Large intestine (tissue), 12 donors: Measurements from ENCODE around the gene RPL37A. TPM values are rescaled to one million over a fixed set of nuclear protein-coding genes. Genes with fewer than 3 reads are reported as not detected.

Experiments
- DNase-seq, 2 donors: peaks; one replicate each; pipeline versions ENCODE4 v3.0.0 to v3.0.0-alpha.2; 2013
- H3K27ac ChIP-seq: one replicate; pipeline ENCODE4 v1.5.1; 2013; ENCODE audit warnings: low read length
- H3K27me3 ChIP-seq: 2 replicates; pipeline ENCODE4 v1.6.1; 2013; ENCODE audit warnings: low read length; ENCODE audit not compliant: control insufficient read depth, insufficient read depth
- H3K36me3 ChIP-seq: 2 replicates; pipeline ENCODE4 v1.6.1; 2013; ENCODE audit warnings: low read length; ENCODE audit not compliant: control insufficient read depth, insufficient read depth
- H3K4me1 ChIP-seq: one replicate; pipeline ENCODE4 v1.6.1; 2013; ENCODE audit warnings: low read length; ENCODE audit not compliant: control insufficient read depth, insufficient read depth
- H3K4me3 ChIP-seq: one replicate; pipeline ENCODE4 v1.5.1; 2013; ENCODE audit warnings: low read length
- H3K9me3 ChIP-seq: one replicate; pipeline ENCODE4 v1.6.1; 2013; ENCODE audit warnings: mild to moderate bottlenecking, low read depth, low read length, moderate library complexity; ENCODE audit not compliant: control insufficient read depth
- WGBS: methylation state at CpG from one replicate; pipeline ENCODE4 v1.1.5; 2013; ENCODE audit warnings: low lambda C conversion rate; ENCODE audit not compliant: insufficient coverage; 5-methylcytosine and 5-hydroxymethylcytosine counted together
- long read RNA-seq, 11 donors: transcript quantifications; one replicate each; lab custom pipeline, GENCODE V29; 2026
- polyA plus RNA-seq: library from polyadenylated mRNA; unstranded; fragments of 120-200 nt; gene quantifications from one replicate; pipeline ENCODE4 v1.2.1, GENCODE V29; 2013

Gene RPL37A
- 3,791 TPM for polyA plus RNA-seq
- long read RNA-seq, donor 1, transcript RPL37A-210 (4 exons, 3,647 nt), result major isoform, 1,028 of 1,303 reads
- long read RNA-seq, donor 1, transcript RPL37A-201 (3 exons, 742 nt), result minor isoform, 202 of 1,303 reads
- long read RNA-seq, donor 1, partial matches to known transcripts, result 30 of 1,303 reads
- long read RNA-seq, donor 1, other reads (novel, unspliced or antisense), result 37 of 1,303 reads
- long read RNA-seq, donor 2, transcript RPL37A-208 (2 exons, 2,225 nt), result minor isoform, 10 of 2,166 reads
- long read RNA-seq, donor 2, transcript RPL37A-209 (3 exons, 1,701 nt), result minor isoform, 19 of 2,166 reads
- long read RNA-seq, donor 2, transcript RPL37A-210 (4 exons, 3,647 nt), result major isoform, 1,518 of 2,166 reads
- long read RNA-seq, donor 2, transcript RPL37A-201 (3 exons, 742 nt), result minor isoform, 525 of 2,166 reads
- long read RNA-seq, donor 2, partial matches to known transcripts, result 52 of 2,166 reads
- long read RNA-seq, donor 2, other reads (novel, unspliced or antisense), result 37 of 2,166 reads
- long read RNA-seq, donor 3, result 0 reads
- long read RNA-seq, donor 4, transcript RPL37A-210 (4 exons, 3,647 nt), result major isoform, 266 of 304 reads
- long read RNA-seq, donor 4, transcript RPL37A-201 (3 exons, 742 nt), result minor isoform, 30 of 304 reads
- long read RNA-seq, donor 4, partial matches to known transcripts, result 7 of 304 reads
- long read RNA-seq, donor 4, other reads (novel, unspliced or antisense), result 0 of 304 reads
- long read RNA-seq, donor 5, transcript RPL37A-209 (3 exons, 1,701 nt), result minor isoform, 7 of 1,136 reads
- long read RNA-seq, donor 5, transcript RPL37A-210 (4 exons, 3,647 nt), result major isoform, 844 of 1,136 reads
- long read RNA-seq, donor 5, transcript RPL37A-201 (3 exons, 742 nt), result minor isoform, 219 of 1,136 reads
- long read RNA-seq, donor 5, partial matches to known transcripts, result 36 of 1,136 reads
- long read RNA-seq, donor 5, other reads (novel, unspliced or antisense), result 25 of 1,136 reads
- long read RNA-seq, donor 6, transcript RPL37A-201 (3 exons, 742 nt), result minor isoform, 604 of 2,456 reads
- long read RNA-seq, donor 6, transcript RPL37A-210 (4 exons, 3,647 nt), result major isoform, 1,657 of 2,456 reads
- long read RNA-seq, donor 6, transcript RPL37A-208 (2 exons, 2,225 nt), result minor isoform, 13 of 2,456 reads
- long read RNA-seq, donor 6, transcript RPL37A-209 (3 exons, 1,701 nt), result minor isoform, 32 of 2,456 reads
- long read RNA-seq, donor 6, partial matches to known transcripts, result 82 of 2,456 reads
- long read RNA-seq, donor 6, other reads (novel, unspliced or antisense), result 59 of 2,456 reads
- long read RNA-seq, donor 7, transcript RPL37A-210 (4 exons, 3,647 nt), result major isoform, 915 of 1,169 reads
- long read RNA-seq, donor 7, transcript RPL37A-201 (3 exons, 742 nt), result minor isoform, 167 of 1,169 reads
- long read RNA-seq, donor 7, transcript RPL37A-208 (2 exons, 2,225 nt), result minor isoform, 8 of 1,169 reads
- long read RNA-seq, donor 7, transcript RPL37A-209 (3 exons, 1,701 nt), result minor isoform, 6 of 1,169 reads
- long read RNA-seq, donor 7, partial matches to known transcripts, result 33 of 1,169 reads
- long read RNA-seq, donor 7, other reads (novel, unspliced or antisense), result 31 of 1,169 reads
- long read RNA-seq, donor 8, transcript RPL37A-209 (3 exons, 1,701 nt), result minor isoform, 17 of 3,692 reads
- long read RNA-seq, donor 8, transcript RPL37A-207 (2 exons, 2,082 nt), result minor isoform, 9 of 3,692 reads
- long read RNA-seq, donor 8, transcript RPL37A-201 (3 exons, 742 nt), result minor isoform, 450 of 3,692 reads
- long read RNA-seq, donor 8, transcript RPL37A-210 (4 exons, 3,647 nt), result major isoform, 3,016 of 3,692 reads
- long read RNA-seq, donor 8, partial matches to known transcripts, result 88 of 3,692 reads
- long read RNA-seq, donor 8, other reads (novel, unspliced or antisense), result 99 of 3,692 reads
- long read RNA-seq, donor 9, transcript RPL37A-201 (3 exons, 742 nt), result minor isoform, 432 of 3,037 reads
- long read RNA-seq, donor 9, transcript RPL37A-208 (2 exons, 2,225 nt), result minor isoform, 20 of 3,037 reads
- long read RNA-seq, donor 9, transcript RPL37A-209 (3 exons, 1,701 nt), result minor isoform, 19 of 3,037 reads
- long read RNA-seq, donor 9, transcript RPL37A-210 (4 exons, 3,647 nt), result major isoform, 2,366 of 3,037 reads
- long read RNA-seq, donor 9, partial matches to known transcripts, result 74 of 3,037 reads
- long read RNA-seq, donor 9, other reads (novel, unspliced or antisense), result 113 of 3,037 reads
- long read RNA-seq, donor 10, transcript RPL37A-209 (3 exons, 1,701 nt), result minor isoform, 27 of 2,220 reads
- long read RNA-seq, donor 10, transcript RPL37A-208 (2 exons, 2,225 nt), result minor isoform, 10 of 2,220 reads
- long read RNA-seq, donor 10, transcript RPL37A-201 (3 exons, 742 nt), result minor isoform, 312 of 2,220 reads
- long read RNA-seq, donor 10, transcript RPL37A-210 (4 exons, 3,647 nt), result major isoform, 1,723 of 2,220 reads
- long read RNA-seq, donor 10, partial matches to known transcripts, result 73 of 2,220 reads
- long read RNA-seq, donor 10, other reads (novel, unspliced or antisense), result 71 of 2,220 reads
- long read RNA-seq, donor 11, transcript RPL37A-209 (3 exons, 1,701 nt), result minor isoform, 8 of 1,344 reads
- long read RNA-seq, donor 11, transcript RPL37A-201 (3 exons, 742 nt), result minor isoform, 181 of 1,344 reads
- long read RNA-seq, donor 11, transcript RPL37A-210 (4 exons, 3,647 nt), result major isoform, 1,058 of 1,344 reads
- long read RNA-seq, donor 11, transcript RPL37A-208 (2 exons, 2,225 nt), result minor isoform, 5 of 1,344 reads
- long read RNA-seq, donor 11, partial matches to known transcripts, result 33 of 1,344 reads
- long read RNA-seq, donor 11, other reads (novel, unspliced or antisense), result 57 of 1,344 reads

GRCh38 chr2:216498379-216499352 is at the start of gene RPL37A:
Gene RPL37A, plus strand, starts transcription at chr2:216498844. Its CDS starts 31 bp downstream, at chr2:216498875.
- peaks cover 9% of the 10 kb centered on the region for H3K4me1 ChIP-seq

GRCh38 chr2:216450346-216450745 is 48.3 kb upstream of the RPL37A start:
- H3K4me1 ChIP-seq, result no peaks in the 10 kb centered on the region
- H3K4me3 ChIP-seq, result no peak overlapping the region
- no peak overlapping the region for H3K27ac ChIP-seq
- H3K27me3 ChIP-seq, result no peaks in the 10 kb centered on the region
- peaks cover 79% of the 10 kb centered on the region for H3K36me3 ChIP-seq
- peaks cover 4% of the 10 kb centered on the region for H3K9me3 ChIP-seq
- DNase-seq, result no peak

More at GRCh38 chr2:216498379-216499352, at the start of gene RPL37A:
- peaks cover 37% of the 10 kb centered on the region for H3K36me3 ChIP-seq
- no peaks in the 10 kb centered on the region for H3K27me3 ChIP-seq
- no peaks in the 10 kb centered on the region for H3K9me3 ChIP-seq
- H3K4me3 ChIP-seq, result peak within 1 kb of the TSS; percentile 81
- no CpG with 5 or more reads among the region's 54 CpGs for WGBS
- peak within 1 kb of the TSS; percentile 85 for H3K27ac ChIP-seq
- DNase-seq, result peak; percentile 95 to 98

DNA sequence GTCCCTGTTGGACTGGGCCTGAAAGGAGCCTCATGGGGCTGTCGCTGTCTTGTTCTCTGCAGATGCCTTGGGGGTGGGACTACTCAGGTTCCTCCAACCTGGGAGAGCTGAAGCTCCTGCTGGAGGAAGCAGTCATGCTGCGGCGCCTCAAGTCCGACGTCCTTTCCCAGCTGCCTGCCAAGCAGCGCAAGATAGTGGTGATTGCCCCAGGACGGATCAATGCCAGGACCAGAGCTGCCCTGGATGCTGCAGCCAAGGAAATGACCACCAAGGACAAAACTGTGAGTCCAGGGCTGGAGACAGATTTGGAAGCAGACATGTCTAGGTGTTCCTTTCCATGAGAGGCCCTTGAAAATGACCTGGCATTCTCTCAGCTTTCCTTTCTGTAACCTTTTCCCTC is 47.9 kb upstream of the RPL37A start:
- Histone ChIP-seq H3K4me1 (no peaks in the 10 kb centered on the region), H3K36me3 (peaks cover 80% of the 10 kb centered on the region), H3K27ac (no peak overlapping the region), H3K4me3 (no peak overlapping the region), H3K9me3 (peaks cover 4% of the 10 kb centered on the region), H3K27me3 (no peaks in the 10 kb centered on the region)
- no CpG with 5 or more reads among the region's 7 CpGs for WGBS
- no peak for DNase-seq

DNA sequence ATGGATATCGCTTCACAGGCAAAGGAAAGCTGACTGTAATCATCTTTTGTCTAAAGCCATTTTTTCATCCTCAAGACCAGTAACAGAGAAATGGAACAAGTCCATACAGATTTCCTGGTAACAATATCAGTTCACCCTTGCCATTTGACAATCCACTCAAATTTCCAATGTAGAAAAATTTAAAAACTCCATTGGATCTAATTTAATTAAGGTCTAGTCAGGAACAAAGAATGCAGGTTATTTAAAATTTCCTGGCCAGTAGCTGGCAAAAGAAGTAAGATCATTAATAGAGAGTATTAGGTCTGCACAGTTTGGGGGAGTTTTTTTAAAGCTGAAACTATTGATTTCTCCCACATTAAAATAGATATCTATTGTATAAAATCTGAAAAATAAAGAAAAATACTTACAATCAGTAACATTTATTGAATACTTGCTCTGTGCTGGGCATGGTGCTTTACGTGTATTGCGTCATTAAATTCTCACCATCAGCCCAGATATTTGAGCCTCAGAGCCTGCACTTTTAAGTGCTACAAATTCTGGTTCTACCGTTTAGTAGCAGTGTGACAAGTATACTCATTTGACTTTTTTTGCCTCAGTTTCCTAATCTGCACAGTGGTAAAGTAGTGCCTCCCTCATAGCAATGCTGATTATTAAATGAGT is 44.6 kb upstream of the RPL37A start:
- WGBS, result 100% methylated on average over 2 of the region's 4 CpGs
- Histone ChIP-seq H3K36me3 (peaks cover 57% of the 10 kb centered on the region), H3K9me3 (peaks cover 4% of the 10 kb centered on the region), H3K4me3 (no peak overlapping the region), H3K27ac (no peak overlapping the region), H3K4me1 (no peaks in the 10 kb centered on the region), H3K27me3 (no peaks in the 10 kb centered on the region)
- DNase-seq, result no peak

DNA sequence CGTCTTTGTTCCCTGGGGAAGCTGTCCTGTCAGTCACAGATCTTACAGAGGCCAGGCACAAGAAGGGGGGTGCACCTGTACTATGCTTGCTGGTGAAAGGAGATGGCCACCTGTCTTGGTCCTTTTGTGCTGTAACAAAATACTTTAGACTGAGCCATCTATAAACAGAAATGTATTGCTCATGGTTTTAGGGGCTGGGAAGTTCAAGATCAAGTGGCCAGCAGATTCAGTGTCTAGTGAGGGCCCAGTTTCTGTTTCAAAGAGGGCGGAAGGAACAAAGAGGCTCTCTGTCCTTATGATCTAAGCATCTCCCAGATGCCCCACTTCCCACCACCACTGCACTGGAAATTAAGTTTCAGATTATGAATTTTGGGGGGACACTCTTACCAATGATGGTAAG is 35.5 kb upstream of the RPL37A start:
- Histone ChIP-seq H3K9me3 (no peaks in the 10 kb centered on the region), H3K27me3 (no peaks in the 10 kb centered on the region)
- 80% methylated on average over 1 of the region's 2 CpGs for WGBS

GRCh38 chr2:216464104-216464720 is 34.4 kb upstream of the RPL37A start:
- Histone ChIP-seq H3K27me3 (no peaks in the 10 kb centered on the region), H3K9me3 (no peaks in the 10 kb centered on the region), H3K4me1 (no peaks in the 10 kb centered on the region), H3K4me3 (no peak overlapping the region), H3K36me3 (peaks cover 11% of the 10 kb centered on the region), H3K27ac (no peak overlapping the region)
- no peak for DNase-seq
- no CpG with 5 or more reads among the region's 6 CpGs for WGBS

More for the DNA sequence above, 35.5 kb upstream of the RPL37A start:
- no peak overlapping the region for H3K4me3 ChIP-seq
- DNase-seq, result no peak
- H3K27ac ChIP-seq, result no peak overlapping the region
- peaks cover 9% of the 10 kb centered on the region for H3K36me3 ChIP-seq
- H3K4me1 ChIP-seq, result no peaks in the 10 kb centered on the region

- peaks cover 14% of the 10 kb centered on the region for H3K36me3 ChIP-seq
- no peaks in the 10 kb centered on the region for H3K9me3 ChIP-seq
- DNase-seq, result no peak
- WGBS, result no CpG with 5 or more reads among the region's 5 CpGs
- no peaks in the 10 kb centered on the region for H3K4me1 ChIP-seq
- no peak overlapping the region for H3K4me3 ChIP-seq
- H3K27ac ChIP-seq, result no peak overlapping the region
- H3K27me3 ChIP-seq, result no peaks in the 10 kb centered on the region
Observed at GRCh38 chr2:216465579-216466195, 33.0 kb upstream of the RPL37A start.
